ENCODE data around the gene TSTD2. TPM values are rescaled to one million over a fixed set of nuclear protein-coding genes. Genes with fewer than 3 reads are reported as not detected.
A peak's percentile ranks its signal among the peaks of the same experiment; 100 is the strongest.

The TSTD2 gene
- 7.1 and 12.7 TPM in 2 replicates for total RNA-seq

- peak; percentile 90 for DNase-seq (ENCODE audit: extremely low read depth, low read depth, low spot score)
Measured at GRCh38 chr9:97632985-97633858, at the start of gene TSTD2, which contains the start of gene NCBP1. TSS of gene TSTD2 (minus strand) at chr9:97633368. CDS start at chr9:97627562, 5,806 bp downstream. TSS of gene NCBP1 (plus strand) at chr9:97633821. CDS start at chr9:97633882, 61 bp downstream.

GRCh38 chr9:97682242-97682641 is 49.1 kb upstream of the TSTD2 start:
- no peak for DNase-seq (ENCODE audit: extremely low read depth, low read depth, low spot score)

- DNase-seq (ENCODE audit: extremely low read depth, low read depth, low spot score): no peak
Measured at GRCh38 chr9:97675655-97676054, 42.5 kb upstream of the TSTD2 start.

- DNase-seq (ENCODE audit: extremely low read depth, low read depth, low spot score): no peak
Measured at GRCh38 chr9:97673922-97674321, 40.8 kb upstream of the TSTD2 start.

GRCh38 chr9:97672403-97672802 is 39.2 kb upstream of the TSTD2 start:
- DNase-seq (ENCODE audit: extremely low read depth, low read depth, low spot score): no peak

GRCh38 chr9:97670586-97670985 is 37.4 kb upstream of the TSTD2 start:
- DNase-seq (ENCODE audit: extremely low read depth, low read depth, low spot score): no peak

GRCh38 chr9:97668485-97668884 is 35.3 kb upstream of the TSTD2 start:
- DNase-seq (ENCODE audit: extremely low read depth, low read depth, low spot score): no peak

- DNase-seq (ENCODE audit: extremely low read depth, low read depth, low spot score): no peak
Measured at GRCh38 chr9:97666907-97667686, 33.9 kb upstream of the TSTD2 start.

- no peak for DNase-seq (ENCODE audit: extremely low read depth, low read depth, low spot score)
Measured at GRCh38 chr9:97665742-97666141, 32.6 kb upstream of the TSTD2 start.

GRCh38 chr9:97660847-97661246 is 27.7 kb upstream of the TSTD2 start:
- DNase-seq (ENCODE audit: extremely low read depth, low read depth, low spot score): no peak

- no peak for DNase-seq (ENCODE audit: extremely low read depth, low read depth, low spot score)
Measured at GRCh38 chr9:97660340-97660739, 27.2 kb upstream of the TSTD2 start.

GRCh38 chr9:97659771-97660170 is 26.6 kb upstream of the TSTD2 start:
- DNase-seq (ENCODE audit: extremely low read depth, low read depth, low spot score): no peak

GRCh38 chr9:97658707-97659106 is 25.5 kb upstream of the TSTD2 start:
- no peak for DNase-seq (ENCODE audit: extremely low read depth, low read depth, low spot score)

- no peak for DNase-seq (ENCODE audit: extremely low read depth, low read depth, low spot score)
Measured at GRCh38 chr9:97651646-97652045, 18.5 kb upstream of the TSTD2 start.

GRCh38 chr9:97647996-97648395 is 14.8 kb upstream of the TSTD2 start:
- DNase-seq (ENCODE audit: extremely low read depth, low read depth, low spot score): no peak

GRCh38 chr9:97645720-97646119 is 12.6 kb upstream of the TSTD2 start:
- DNase-seq (ENCODE audit: extremely low read depth, low read depth, low spot score): no peak

GRCh38 chr9:97640325-97640724 is 7.2 kb upstream of the TSTD2 start:
- DNase-seq (ENCODE audit: extremely low read depth, low read depth, low spot score): no peak

GRCh38 chr9:97638666-97639065 is 5.5 kb upstream of the TSTD2 start:
- DNase-seq (ENCODE audit: extremely low read depth, low read depth, low spot score): no peak

GRCh38 chr9:97636903-97637302 is 3.7 kb upstream of the TSTD2 start:
- DNase-seq (ENCODE audit: extremely low read depth, low read depth, low spot score): no peak

GRCh38 chr9:97635026-97635425 is 1.9 kb upstream of the TSTD2 start:
- no peak for DNase-seq (ENCODE audit: extremely low read depth, low read depth, low spot score)

GRCh38 chr9:97633859-97634490 is 807 bp upstream of the TSTD2 start:
- DNase-seq (ENCODE audit: extremely low read depth, low read depth, low spot score): no peak

All from glomerular endothelial cell (primary cell).